HepG2 (cell line): ENCODE results near the gene B3GALT5. TPM values are rescaled to one million over a fixed set of nuclear protein-coding genes. Genes with fewer than 3 reads are reported as not detected.

ENCODE experiments used
- BCL6 ChIP-seq: IDR thresholded peaks from 2 replicates; pipeline ENCODE4 v1.6.1; 2016; ENCODE audit warnings: missing genetic modification reagents, missing compliant biosample characterization
- CBX5 ChIP-seq: sonication (generic); formaldehyde crosslinking; IDR thresholded peaks from 2 replicates; pipeline ENCODE4 v1.4.0; 2020; ENCODE audit warnings: missing genetic modification reagents, borderline replicate concordance
- CCAR2 ChIP-seq: fragments of 200-400 bp; formaldehyde crosslinking; optimal IDR thresholded peaks from 2 replicates; pipeline ENCODE3; 2018; ENCODE audit warnings: low read depth, mild to moderate bottlenecking, low read length, moderate library complexity
- ELF1 ChIP-seq: sonication (generic); formaldehyde crosslinking; IDR thresholded peaks from 2 replicates; pipeline ENCODE4 v1.4.0; 2020; ENCODE audit warnings: missing genetic modification reagents
- JARID2 ChIP-seq: sonication (generic); formaldehyde crosslinking; IDR thresholded peaks from 2 replicates; pipeline ENCODE4 v1.8.1; 2023; ENCODE audit warnings: missing genetic modification reagents, inconsistent platforms; ENCODE audit not compliant: insufficient replicate concordance
- JUNB ChIP-seq: sonication (generic); formaldehyde crosslinking; IDR thresholded peaks from 2 replicates; pipeline ENCODE4 v1.8.0; 2022; ENCODE audit warnings: missing genetic modification reagents, mild to moderate bottlenecking, borderline replicate concordance
- THYN1 ChIP-seq: sonication (generic); formaldehyde crosslinking; IDR thresholded peaks from 2 replicates; pipeline ENCODE4 v1.8.1; 2023; ENCODE audit warnings: low read depth, mild to moderate bottlenecking, moderate library complexity, missing genetic modification reagents, borderline replicate concordance
- ZIK1 ChIP-seq: sonication (generic); formaldehyde crosslinking; IDR thresholded peaks from 2 replicates; pipeline ENCODE4 v1.5.0; 2020; ENCODE audit warnings: mild to moderate bottlenecking, low read depth, missing genetic modification reagents, borderline replicate concordance
- ZNF264 ChIP-seq: sonication (generic); formaldehyde crosslinking; IDR thresholded peaks from 2 replicates; pipeline ENCODE4 v1.4.0; 2020; ENCODE audit warnings: missing genetic modification reagents
- ZNF468 ChIP-seq: sonication (generic); formaldehyde crosslinking; IDR thresholded peaks from 2 replicates; pipeline ENCODE4 v1.8.0; 2022; ENCODE audit warnings: mild to moderate bottlenecking, moderate library complexity, missing genetic modification reagents
- ZNF670 ChIP-seq: sonication (generic); formaldehyde crosslinking; IDR thresholded peaks from 2 replicates; pipeline ENCODE4 v1.8.0; 2022; ENCODE audit warnings: mild to moderate bottlenecking, missing genetic modification reagents, borderline replicate concordance
- ZSCAN25 ChIP-seq: sonication (generic); formaldehyde crosslinking; IDR thresholded peaks from 2 replicates; pipeline ENCODE4 v1.8.0; 2022; ENCODE audit warnings: mild to moderate bottlenecking, missing genetic modification reagents
- ZSCAN30 ChIP-seq: sonication (generic); formaldehyde crosslinking; IDR thresholded peaks from 2 replicates; pipeline ENCODE4 v1.5.0; 2020; ENCODE audit warnings: mild to moderate bottlenecking, missing genetic modification reagents
- polyA plus RNA-seq, 8 experiments: library from polyadenylated mRNA; depleted of rRNA in 3 of 8; stranded (reverse) in 7 of 8; unstranded in 1 of 8; fragments of >200 nt; fragmentation: Illumina TruSeq in 4 of 8; extraction: Trizol in 4 of 8; gene quantifications; 2 replicates each; pipeline versions ENCODE4 v1.2.1 to v1.2.3, GENCODE V29; 2011 to 2016; ENCODE audit warnings: low read depth in 4 of 8, missing spikeins in 1 of 8, mixed read lengths in 1 of 8; ENCODE audit not compliant: insufficient read depth in 1 of 8
- total RNA-seq, 5 experiments: library from RNA; depleted of rRNA; stranded (reverse); fragments of >200 nt; fragmentation: Illumina TruSeq; extraction: Trizol; gene quantifications; 2 replicates each; pipeline ENCODE4 v1.2.3, GENCODE V29; 2016; ENCODE audit warnings: low read depth in 1 of 5
- TF ChIP-seq, protein P1 (sequence below), 2 experiments: fragments of 450-650 bp in 1 of 2; sonication (generic) in 1 of 2; formaldehyde crosslinking in 1 of 2; IDR thresholded peaks; 2 replicates each; pipeline versions ENCODE4 v1.6.1 to v1.8.0; 2016 to 2022; ENCODE audit warnings: antibody characterized with exemption in 1 of 2, mild to moderate bottlenecking in 1 of 2, missing genetic modification reagents in 1 of 2
- TF ChIP-seq, protein P2 (sequence below): sonication (generic); formaldehyde crosslinking; IDR thresholded peaks from 2 replicates; pipeline ENCODE4 v1.4.0; 2020; ENCODE audit warnings: low read depth, mild to moderate bottlenecking, missing genetic modification reagents
- TF ChIP-seq, protein P3 (sequence below): sonication (generic); formaldehyde crosslinking; IDR thresholded peaks from 2 replicates; pipeline ENCODE4 v1.5.0; 2020; ENCODE audit warnings: missing genetic modification reagents, mild to moderate bottlenecking, borderline replicate concordance

B3GALT5 gene
- total and polyA plus RNA-seq, 2 of the 13 experiments (the other 11 are each of a cell fraction or from before 2014, with no cell fraction given): 0.02 to 0.03 TPM

- TF ChIP-seq, protein P1, sequence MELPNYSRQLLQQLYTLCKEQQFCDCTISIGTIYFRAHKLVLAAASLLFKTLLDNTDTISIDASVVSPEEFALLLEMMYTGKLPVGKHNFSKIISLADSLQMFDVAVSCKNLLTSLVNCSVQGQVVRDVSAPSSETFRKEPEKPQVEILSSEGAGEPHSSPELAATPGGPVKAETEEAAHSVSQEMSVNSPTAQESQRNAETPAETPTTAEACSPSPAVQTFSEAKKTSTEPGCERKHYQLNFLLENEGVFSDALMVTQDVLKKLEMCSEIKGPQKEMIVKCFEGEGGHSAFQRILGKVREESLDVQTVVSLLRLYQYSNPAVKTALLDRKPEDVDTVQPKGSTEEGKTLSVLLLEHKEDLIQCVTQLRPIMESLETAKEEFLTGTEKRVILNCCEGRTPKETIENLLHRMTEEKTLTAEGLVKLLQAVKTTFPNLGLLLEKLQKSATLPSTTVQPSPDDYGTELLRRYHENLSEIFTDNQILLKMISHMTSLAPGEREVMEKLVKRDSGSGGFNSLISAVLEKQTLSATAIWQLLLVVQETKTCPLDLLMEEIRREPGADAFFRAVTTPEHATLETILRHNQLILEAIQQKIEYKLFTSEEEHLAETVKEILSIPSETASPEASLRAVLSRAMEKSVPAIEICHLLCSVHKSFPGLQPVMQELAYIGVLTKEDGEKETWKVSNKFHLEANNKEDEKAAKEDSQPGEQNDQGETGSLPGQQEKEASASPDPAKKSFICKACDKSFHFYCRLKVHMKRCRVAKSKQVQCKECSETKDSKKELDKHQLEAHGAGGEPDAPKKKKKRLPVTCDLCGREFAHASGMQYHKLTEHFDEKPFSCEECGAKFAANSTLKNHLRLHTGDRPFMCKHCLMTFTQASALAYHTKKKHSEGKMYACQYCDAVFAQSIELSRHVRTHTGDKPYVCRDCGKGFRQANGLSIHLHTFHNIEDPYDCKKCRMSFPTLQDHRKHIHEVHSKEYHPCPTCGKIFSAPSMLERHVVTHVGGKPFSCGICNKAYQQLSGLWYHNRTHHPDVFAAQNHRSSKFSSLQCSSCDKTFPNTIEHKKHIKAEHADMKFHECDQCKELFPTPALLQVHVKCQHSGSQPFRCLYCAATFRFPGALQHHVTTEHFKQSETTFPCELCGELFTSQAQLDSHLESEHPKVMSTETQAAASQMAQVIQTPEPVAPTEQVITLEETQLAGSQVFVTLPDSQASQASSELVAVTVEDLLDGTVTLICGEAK (IDR thresholded peaks at IDR 0.05): no peak
- TF ChIP-seq, protein P1 (CRISPR knock-in tag; IDR thresholded peaks at IDR 0.05): no peak
- TF ChIP-seq, protein P2, sequence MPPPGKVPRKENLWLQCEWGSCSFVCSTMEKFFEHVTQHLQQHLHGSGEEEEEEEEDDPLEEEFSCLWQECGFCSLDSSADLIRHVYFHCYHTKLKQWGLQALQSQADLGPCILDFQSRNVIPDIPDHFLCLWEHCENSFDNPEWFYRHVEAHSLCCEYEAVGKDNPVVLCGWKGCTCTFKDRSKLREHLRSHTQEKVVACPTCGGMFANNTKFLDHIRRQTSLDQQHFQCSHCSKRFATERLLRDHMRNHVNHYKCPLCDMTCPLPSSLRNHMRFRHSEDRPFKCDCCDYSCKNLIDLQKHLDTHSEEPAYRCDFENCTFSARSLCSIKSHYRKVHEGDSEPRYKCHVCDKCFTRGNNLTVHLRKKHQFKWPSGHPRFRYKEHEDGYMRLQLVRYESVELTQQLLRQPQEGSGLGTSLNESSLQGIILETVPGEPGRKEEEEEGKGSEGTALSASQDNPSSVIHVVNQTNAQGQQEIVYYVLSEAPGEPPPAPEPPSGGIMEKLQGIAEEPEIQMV (CRISPR knock-in tag): no peak
- TF ChIP-seq ZNF468 (CRISPR knock-in tag): no peak
- no peak for TF ChIP-seq ZNF264 (CRISPR knock-in tag)
- TF ChIP-seq ZIK1 (CRISPR knock-in tag): no peak
- no peak for TF ChIP-seq THYN1 (CRISPR knock-in tag)
- TF ChIP-seq, protein P3, sequence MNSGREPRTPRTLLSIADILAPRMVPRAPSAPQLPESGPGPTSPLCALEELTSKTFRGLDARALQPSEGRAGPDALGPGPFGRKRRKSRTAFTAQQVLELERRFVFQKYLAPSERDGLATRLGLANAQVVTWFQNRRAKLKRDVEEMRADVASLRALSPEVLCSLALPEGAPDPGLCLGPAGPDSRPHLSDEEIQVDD (CRISPR knock-in tag): no peak
- TF ChIP-seq ZSCAN25 (CRISPR knock-in tag): no peak
- TF ChIP-seq JUNB: no peak
- no peak for TF ChIP-seq CBX5 (CRISPR knock-in tag)
- no peak for TF ChIP-seq ELF1
- no peak for TF ChIP-seq BCL6 (CRISPR knock-in tag)
- TF ChIP-seq CCAR2: no peak
- no peak for TF ChIP-seq ZNF670 (CRISPR knock-in tag)
- TF ChIP-seq ZSCAN30: no peak
- no peak for TF ChIP-seq JARID2 (CRISPR knock-in tag)
These were observed 50.3 kb downstream of the B3GALT5 start (continued) for GRCh38 chr21:39663066-39663465.
